Measurements from ENCODE around the gene FBXO21.

The FBXO21 gene

GRCh38 chr12:117168976-117169375, 21.3 kb downstream of the FBXO21 start:
- Histone ChIP-seq H4K8ac (ENCODE audit: low read depth, low read length) (no peak overlapping the region), H3K4me3 (ENCODE audit: low read depth, low read length) (no peak overlapping the region), H3K9ac (ENCODE audit: low read length) (no peak overlapping the region), H3K23ac (ENCODE audit: low read length) (no peak overlapping the region), H4K12ac (ENCODE audit: low read depth, low read length) (no peak overlapping the region), H2BK12ac (ENCODE audit: low read length) (no peak overlapping the region), H3K4ac (ENCODE audit: low read depth, low read length) (no peak overlapping the region), H2AK5ac (ENCODE audit: low read length) (no peak overlapping the region), H3K79me2 (ENCODE audit: control insufficient read depth, insufficient read depth, low read length, poor library complexity) (no peaks in the 10 kb centered on the region), H3K4me1 (ENCODE audit: control insufficient read depth in 1 of 2, insufficient read depth in 2 of 2, low read length in 2 of 2) (no peaks in the 10 kb centered on the region), H3K14ac (ENCODE audit: low read length) (no peak overlapping the region), H3K9me3 (ENCODE audit: insufficient read depth, low read depth, low read length) (no peaks in the 10 kb centered on the region), H3K79me1 (ENCODE audit: low read length) (no peaks in the 10 kb centered on the region), H3K36me3 (ENCODE audit: control insufficient read depth in 1 of 2, insufficient read depth in 2 of 2, low read length in 2 of 2) (peaks cover 25 to 42% of the 10 kb centered on the region in 2 experiments), H2BK5ac (ENCODE audit: low read depth, low read length, poor library complexity) (no peak overlapping the region), H3K18ac (ENCODE audit: low read length) (no peak overlapping the region), H2BK120ac (ENCODE audit: insufficient read depth, low read length, poor library complexity) (no peak overlapping the region), H3K4me2 (ENCODE audit: low read length) (no peak overlapping the region), H4K91ac (ENCODE audit: low read depth, low read length) (no peak overlapping the region), H3K27ac (ENCODE audit: low read depth, low read length) (no peak overlapping the region), H2AFZ (ENCODE audit: insufficient read depth, low read length, poor library complexity) (no peak overlapping the region), H3K27me3 (ENCODE audit: insufficient read depth, low read length) (no peaks in the 10 kb centered on the region)
- no peak for DNase-seq
- no CpG with 5 or more reads among the region's 3 CpGs for WGBS (ENCODE audit: extremely low coverage, insufficient coverage, insufficient read length)

DNA sequence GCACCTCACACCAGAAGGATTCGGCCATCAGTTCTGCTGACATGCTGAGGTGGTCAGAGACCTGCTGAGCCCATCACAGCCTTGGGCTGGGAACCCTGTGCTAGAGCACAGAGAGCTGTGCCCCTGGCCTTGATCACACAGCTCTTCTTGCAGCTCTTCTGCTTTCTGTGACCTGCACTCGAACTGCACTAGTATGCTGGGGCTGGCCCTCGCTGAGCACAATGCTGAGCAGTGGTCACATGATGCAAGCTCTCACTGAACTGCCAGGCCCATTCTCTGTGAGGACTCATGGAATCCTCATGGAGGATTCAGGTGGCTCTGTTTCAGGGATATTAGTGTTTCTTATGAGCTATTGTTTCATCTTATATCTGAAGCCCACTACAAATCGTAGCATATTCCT, 22.5 kb downstream of the FBXO21 start:
- Histone ChIP-seq H4K12ac (ENCODE audit: low read depth, low read length) (no peak overlapping the region), H3K9ac (ENCODE audit: low read length) (peak overlapping the region; percentile 65), H3K4me3 (ENCODE audit: low read depth, low read length) (no peak overlapping the region), H4K8ac (ENCODE audit: low read depth, low read length) (no peak overlapping the region), H3K79me2 (ENCODE audit: control insufficient read depth, insufficient read depth, low read length, poor library complexity) (no peaks in the 10 kb centered on the region), H3K36me3 (ENCODE audit: control insufficient read depth in 1 of 2, insufficient read depth in 2 of 2, low read length in 2 of 2) (peaks cover 27 to 40% of the 10 kb centered on the region in 2 experiments), H4K91ac (ENCODE audit: low read depth, low read length) (no peak overlapping the region), H3K4me1 (ENCODE audit: control insufficient read depth in 1 of 2, insufficient read depth in 2 of 2, low read length in 2 of 2) (no peaks in the 10 kb centered on the region), H3K4me2 (ENCODE audit: low read length) (no peak overlapping the region), H3K27ac (ENCODE audit: low read depth, low read length) (no peak overlapping the region), H3K79me1 (ENCODE audit: low read length) (no peaks in the 10 kb centered on the region), H3K4ac (ENCODE audit: low read depth, low read length) (no peak overlapping the region), H2BK12ac (ENCODE audit: low read length) (no peak overlapping the region), H2BK120ac (ENCODE audit: insufficient read depth, low read length, poor library complexity) (no peak overlapping the region), H3K27me3 (ENCODE audit: insufficient read depth, low read length) (no peaks in the 10 kb centered on the region), H3K18ac (ENCODE audit: low read length) (no peak overlapping the region), H3K9me3 (ENCODE audit: insufficient read depth, low read depth, low read length) (no peaks in the 10 kb centered on the region), H2AK5ac (ENCODE audit: low read length) (no peak overlapping the region), H3K23ac (ENCODE audit: low read length) (no peak overlapping the region), H3K14ac (ENCODE audit: low read length) (no peak overlapping the region), H2BK5ac (ENCODE audit: low read depth, low read length, poor library complexity) (no peak overlapping the region), H2AFZ (ENCODE audit: insufficient read depth, low read length, poor library complexity) (no peak overlapping the region)
- no CpG with 5 or more reads among the region's 4 CpGs for WGBS (ENCODE audit: extremely low coverage, insufficient coverage, insufficient read length)
- DNase-seq = no peak

- Histone ChIP-seq H2BK12ac (ENCODE audit: low read length) (no peak overlapping the region), H3K36me3 (ENCODE audit: control insufficient read depth in 1 of 2, insufficient read depth in 2 of 2, low read length in 2 of 2) (peaks cover 38 to 51% of the 10 kb centered on the region in 2 experiments), H3K79me2 (ENCODE audit: control insufficient read depth, insufficient read depth, low read length, poor library complexity) (no peaks in the 10 kb centered on the region), H3K4me1 (ENCODE audit: control insufficient read depth in 1 of 2, insufficient read depth in 2 of 2, low read length in 2 of 2) (no peaks in the 10 kb centered on the region), H3K9me3 (ENCODE audit: insufficient read depth, low read depth, low read length) (no peaks in the 10 kb centered on the region), H3K27me3 (ENCODE audit: insufficient read depth, low read length) (no peaks in the 10 kb centered on the region), H3K18ac (ENCODE audit: low read length) (no peak overlapping the region), H3K23ac (ENCODE audit: low read length) (no peak overlapping the region), H2AFZ (ENCODE audit: insufficient read depth, low read length, poor library complexity) (no peak overlapping the region), H3K9ac (ENCODE audit: low read length) (no peak overlapping the region), H3K4me3 (ENCODE audit: low read depth, low read length) (no peak overlapping the region), H2BK5ac (ENCODE audit: low read depth, low read length, poor library complexity) (no peak overlapping the region), H4K8ac (ENCODE audit: low read depth, low read length) (no peak overlapping the region), H3K27ac (ENCODE audit: low read depth, low read length) (no peak overlapping the region), H2BK120ac (ENCODE audit: insufficient read depth, low read length, poor library complexity) (no peak overlapping the region), H4K12ac (ENCODE audit: low read depth, low read length) (no peak overlapping the region), H3K79me1 (ENCODE audit: low read length) (no peaks in the 10 kb centered on the region), H3K4ac (ENCODE audit: low read depth, low read length) (no peak overlapping the region), H2AK5ac (ENCODE audit: low read length) (no peak overlapping the region), H4K91ac (ENCODE audit: low read depth, low read length) (no peak overlapping the region), H3K14ac (ENCODE audit: low read length) (no peak overlapping the region), H3K4me2 (ENCODE audit: low read length) (no peak overlapping the region)
- no CpG with 5 or more reads among the region's 4 CpGs for WGBS (ENCODE audit: extremely low coverage, insufficient coverage, insufficient read length)
- no peak for DNase-seq
Observed at GRCh38 chr12:117166107-117166506, 24.2 kb downstream of the FBXO21 start.

GRCh38 chr12:117165342-117165741, 24.9 kb downstream of the FBXO21 start:
- H3K27ac ChIP-seq (ENCODE audit: low read depth, low read length) = no peak overlapping the region
- DNase-seq = no peak
- H3K9ac ChIP-seq (ENCODE audit: low read length) = no peak overlapping the region
- no peak overlapping the region for H3K4me3 ChIP-seq (ENCODE audit: low read depth, low read length)
- H3K18ac ChIP-seq (ENCODE audit: low read length) = no peak overlapping the region
- no peak overlapping the region for H4K12ac ChIP-seq (ENCODE audit: low read depth, low read length)
- no peak overlapping the region for H3K23ac ChIP-seq (ENCODE audit: low read length)
- H3K14ac ChIP-seq (ENCODE audit: low read length) = no peak overlapping the region
- H3K27me3 ChIP-seq (ENCODE audit: insufficient read depth, low read length) = no peaks in the 10 kb centered on the region
- H3K79me2 ChIP-seq (ENCODE audit: control insufficient read depth, insufficient read depth, low read length, poor library complexity) = no peaks in the 10 kb centered on the region
- no peak overlapping the region for H2BK12ac ChIP-seq (ENCODE audit: low read length)
- no peak overlapping the region for H4K8ac ChIP-seq (ENCODE audit: low read depth, low read length)
- no peaks in the 10 kb centered on the region for H3K79me1 ChIP-seq (ENCODE audit: low read length)
- H3K36me3 ChIP-seq (ENCODE audit: control insufficient read depth in 1 of 2, insufficient read depth in 2 of 2, low read length in 2 of 2) = peaks cover 41 to 55% of the 10 kb centered on the region in 2 experiments
- H2BK5ac ChIP-seq (ENCODE audit: low read depth, low read length, poor library complexity) = no peak overlapping the region
- H4K91ac ChIP-seq (ENCODE audit: low read depth, low read length) = no peak overlapping the region
- no peaks in the 10 kb centered on the region for H3K9me3 ChIP-seq (ENCODE audit: insufficient read depth, low read depth, low read length)
- H3K4me1 ChIP-seq (ENCODE audit: control insufficient read depth in 1 of 2, insufficient read depth in 2 of 2, low read length in 2 of 2) = no peaks in the 10 kb centered on the region
- H2AFZ ChIP-seq (ENCODE audit: insufficient read depth, low read length, poor library complexity) = no peak overlapping the region
- no peak overlapping the region for H3K4ac ChIP-seq (ENCODE audit: low read depth, low read length)
- H2BK120ac ChIP-seq (ENCODE audit: insufficient read depth, low read length, poor library complexity) = no peak overlapping the region
- H2AK5ac ChIP-seq (ENCODE audit: low read length) = no peak overlapping the region
- H3K4me2 ChIP-seq (ENCODE audit: low read length) = no peak overlapping the region
- no CpG with 5 or more reads among the region's 5 CpGs for WGBS (ENCODE audit: extremely low coverage, insufficient coverage, insufficient read length)

Data from trophoblast cell (in vitro differentiated cells and primary cell).